IMR-90 (cell line): ENCODE measurements around the gene ESR1. TPM values are rescaled to one million over a fixed set of nuclear protein-coding genes. Genes with fewer than 3 reads are reported as not detected.

Experiments
- ATAC-seq: fragments of 200-7000 bp; cut with Tn5 transposase; 2 replicates; pipeline ENCODE4 v1.9.1; 2020; ENCODE audit warnings: low read depth, mild to moderate bottlenecking, moderate library complexity
- BruUV-seq: library from RNA; stranded (reverse); fragments of 400-500 nt; replicated peaks from 2 replicates; lab custom pipeline; 2021; lab: Mats Ljungman, UMichigan
- CTCF ChIA-PET: fragments of 300-600 bp; formaldehyde crosslinking; extraction: SDS; loops from one replicate; lab custom pipeline; 2021; ENCODE audit warnings: antibody characterized with exemption; lab: Yijun Ruan, JAX
- POLR2A ChIA-PET: fragments of 300-600 bp; sonication (Branson Sonifier 250); formaldehyde crosslinking; loops from one replicate; lab custom pipeline; 2022; ENCODE audit warnings: antibody characterized with exemption; ENCODE audit not compliant: unreplicated experiment; lab: Charles Lee
- DNase-seq: peaks from one replicate; pipeline ENCODE4 v3.0.0; 2013
- H2AFZ ChIP-seq: replicated peaks from 2 replicates; pipeline ENCODE3; 2013; ENCODE audit warnings: low read length, mild to moderate bottlenecking; ENCODE audit not compliant: poor library complexity
- H2AK5ac ChIP-seq: 2 replicates; pipeline ENCODE4 v1.6.1; 2013; ENCODE audit warnings: low read depth, low read length, inconsistent platforms
- H2AK9ac ChIP-seq: replicated peaks from 2 replicates; pipeline ENCODE3; 2013; ENCODE audit warnings: mild to moderate bottlenecking, low read depth, low read length, moderate library complexity; ENCODE audit not compliant: poor library complexity
- H2BK120ac ChIP-seq: 2 replicates; pipeline ENCODE4 v1.6.1; 2013; ENCODE audit warnings: low read depth, low read length, inconsistent platforms
- H2BK15ac ChIP-seq: 3 replicates; pipeline ENCODE4 v1.6.1; 2013; ENCODE audit warnings: low read depth, low read length, inconsistent platforms
- H2BK20ac ChIP-seq: 2 replicates; pipeline ENCODE4 v1.6.1; 2013; ENCODE audit warnings: low read depth, mild to moderate bottlenecking, inconsistent platforms, low read length, moderate library complexity
- H2BK5ac ChIP-seq: 2 replicates; pipeline ENCODE4 v1.6.1; 2013; ENCODE audit warnings: mild to moderate bottlenecking, low read depth, low read length, inconsistent platforms; ENCODE audit not compliant: poor library complexity, severe bottlenecking
- H3K14ac ChIP-seq: replicated peaks from 2 replicates; pipeline ENCODE4 v1.6.1; 2013; ENCODE audit warnings: low read depth, low read length, inconsistent platforms
- H3K18ac ChIP-seq: 2 replicates; pipeline ENCODE4 v1.6.1; 2013; ENCODE audit warnings: low read depth, low read length, control low read depth
- H3K23ac ChIP-seq: 2 replicates; pipeline ENCODE4 v1.6.1; 2013; ENCODE audit warnings: low read depth, low read length, inconsistent platforms
- H3K27ac ChIP-seq: 2 replicates; pipeline ENCODE4 v1.5.1; 2013; ENCODE audit warnings: mild to moderate bottlenecking, control low read depth, low read length; ENCODE audit not compliant: insufficient read depth
- H3K27me3 ChIP-seq: 2 replicates; pipeline ENCODE4 v1.6.1; 2013; ENCODE audit warnings: low read length; ENCODE audit not compliant: control insufficient read depth, insufficient read depth
- H3K36me3 ChIP-seq: 2 replicates; pipeline ENCODE4 v1.6.1; 2013; ENCODE audit warnings: low read length, mixed read lengths; ENCODE audit not compliant: control insufficient read depth, insufficient read depth
- H3K4ac ChIP-seq: 2 replicates; pipeline ENCODE4 v1.6.1; 2013; ENCODE audit warnings: low read depth, low read length, inconsistent platforms
- H3K4me1 ChIP-seq: 2 replicates; pipeline ENCODE4 v1.6.1; 2013; ENCODE audit warnings: low read length, mixed read lengths; ENCODE audit not compliant: control insufficient read depth, insufficient read depth
- H3K4me2 ChIP-seq: 2 replicates; pipeline ENCODE4 v1.6.1; 2013; ENCODE audit warnings: low read depth, mild to moderate bottlenecking, control low read depth, low read length, moderate library complexity
- H3K4me3 ChIP-seq: 2 replicates; pipeline ENCODE4 v1.5.1; 2013; ENCODE audit warnings: low read depth, mild to moderate bottlenecking, control low read depth, low read length, moderate library complexity; ENCODE audit not compliant: insufficient read depth
- H3K56ac ChIP-seq: 2 replicates; pipeline ENCODE4 v1.6.1; 2013; ENCODE audit warnings: low read length, inconsistent platforms; ENCODE audit not compliant: insufficient read depth; ENCODE audit errors: extremely low read depth
- H3K79me1 ChIP-seq, 2 experiments: 2 replicates each; pipeline ENCODE4 v1.6.1; 2013; ENCODE audit warnings: low read length in 2 of 2, inconsistent platforms in 1 of 2, low read depth in 1 of 2
- H3K9ac ChIP-seq: 2 replicates; pipeline ENCODE4 v1.6.1; 2013; ENCODE audit warnings: low read depth, low read length, control low read depth
- H3K9me1 ChIP-seq: 2 replicates; pipeline ENCODE4 v1.6.1; 2013; ENCODE audit warnings: low read length, inconsistent platforms; ENCODE audit not compliant: insufficient read depth
- H3K9me3 ChIP-seq: 2 replicates; pipeline ENCODE4 v1.6.1; 2013; ENCODE audit warnings: low read length; ENCODE audit not compliant: control insufficient read depth, insufficient read depth
- H4K20me1 ChIP-seq: 2 replicates; pipeline ENCODE4 v1.6.1; 2013; ENCODE audit warnings: low read length, inconsistent platforms; ENCODE audit not compliant: insufficient read depth
- H4K5ac ChIP-seq: 2 replicates; pipeline ENCODE4 v1.6.1; 2013; ENCODE audit warnings: mild to moderate bottlenecking, low read depth, low read length, control low read depth
- H4K8ac ChIP-seq, 2 experiments: 2 replicates each; pipeline ENCODE4 v1.6.1; 2013; ENCODE audit warnings: low read depth in 2 of 2, low read length in 2 of 2, control low read depth in 1 of 2, inconsistent platforms in 1 of 2
- H4K91ac ChIP-seq: 2 replicates; pipeline ENCODE4 v1.6.1; 2013; ENCODE audit warnings: low read depth, low read length, inconsistent platforms; ENCODE audit not compliant: insufficient read depth
- BHLHE40 ChIP-seq: fragments of 150-350 bp; IDR thresholded peaks from 2 replicates; pipeline ENCODE4 v1.6.1; 2016; ENCODE audit warnings: mild to moderate bottlenecking, low read depth, low read length
- CEBPB ChIP-seq: IDR thresholded peaks from 2 replicates; pipeline ENCODE4 v1.6.1; 2012; ENCODE audit warnings: low read depth, low read length, improper control_type of control experiment
- CHD1 ChIP-seq: IDR thresholded peaks from 2 replicates; pipeline ENCODE4 v1.6.1; 2012; ENCODE audit warnings: low read depth, low read length, improper control_type of control experiment
- CTCF ChIP-seq: conservative IDR thresholded peaks from 2 replicates; pipeline ENCODE4 v1.5.1; 2012; ENCODE audit warnings: mild to moderate bottlenecking, low read depth, low read length, improper control_type of control experiment
- ELK1 ChIP-seq: fragments of 150-350 bp; IDR thresholded peaks from 2 replicates; pipeline ENCODE4 v1.6.1; 2016; ENCODE audit warnings: low read depth, mild to moderate bottlenecking, low read length, moderate library complexity, borderline replicate concordance
- FOS ChIP-seq: fragments of 150-350 bp; IDR thresholded peaks from 2 replicates; pipeline ENCODE4 v1.6.1; 2016; ENCODE audit warnings: low read depth, low read length
- MAFK ChIP-seq: IDR thresholded peaks from 2 replicates; pipeline ENCODE4 v1.6.1; 2012; ENCODE audit warnings: low read depth, low read length, improper control_type of control experiment
- MAZ ChIP-seq: IDR thresholded peaks from 2 replicates; pipeline ENCODE4 v1.6.1; 2012; ENCODE audit warnings: low read depth, mild to moderate bottlenecking, low read length, improper control_type of control experiment, moderate library complexity, borderline replicate concordance
- MXI1 ChIP-seq: IDR thresholded peaks from 2 replicates; pipeline ENCODE4 v1.6.1; 2012; ENCODE audit warnings: low read depth, mild to moderate bottlenecking, low read length, moderate library complexity, borderline replicate concordance
- NFE2L2 ChIP-seq: fragments of 150-350 bp; IDR thresholded peaks from 2 replicates; pipeline ENCODE4 v1.6.1; 2016; ENCODE audit warnings: low read depth, mild to moderate bottlenecking, low read length
- POLR2A ChIP-seq: IDR thresholded peaks from 2 replicates; pipeline ENCODE4 v1.6.1; 2012; ENCODE audit warnings: mild to moderate bottlenecking, low read depth, low read length
- RAD21 ChIP-seq: IDR thresholded peaks from 2 replicates; pipeline ENCODE4 v1.6.1; 2012; ENCODE audit warnings: low read length, improper control_type of control experiment
- RCOR1 ChIP-seq: IDR thresholded peaks from 2 replicates; pipeline ENCODE4 v1.6.1; 2012; ENCODE audit warnings: mild to moderate bottlenecking, low read length, improper control_type of control experiment; ENCODE audit not compliant: insufficient replicate concordance
- RFX5 ChIP-seq: IDR thresholded peaks from 2 replicates; pipeline ENCODE4 v1.8.0; 2012; ENCODE audit warnings: low read depth, mild to moderate bottlenecking, low read length, moderate library complexity
- SMC3 ChIP-seq: fragments of 150-350 bp; IDR thresholded peaks from 2 replicates; pipeline ENCODE4 v1.6.1; 2016; ENCODE audit warnings: low read depth, mild to moderate bottlenecking, antibody characterized with exemption, low read length, moderate library complexity
- USF2 ChIP-seq: fragments of 150-350 bp; IDR thresholded peaks from 2 replicates; pipeline ENCODE4 v1.6.1; 2017; ENCODE audit warnings: mild to moderate bottlenecking, antibody characterized with exemption, low read length, low read depth
- WGBS, 2 experiments: methylation state at CpG; one replicate each; pipeline versions ENCODE4 v1.1.5 to v1.1.7; 2013; ENCODE audit warnings: missing lambda C conversion rate in 2 of 2; ENCODE audit not compliant: insufficient read length in 1 of 2; ENCODE audit errors: extremely low coverage in 2 of 2; 5-methylcytosine and 5-hydroxymethylcytosine counted together
- dilution Hi-C: fragments of 300-500 bp; cut with HindIII; formaldehyde crosslinking; loops from one replicate; pipeline ENCODE4 v1.14.3; 2018; ENCODE audit warnings: low sequenced_read_pairs; ENCODE audit not compliant: unreplicated experiment
- in situ Hi-C: fragments of 300-500 bp; cut with MboI; formaldehyde crosslinking; loops from 3 replicates; pipeline ENCODE4 v1.14.3; 2019; ENCODE audit warnings: low sequenced_read_pairs, inconsistent platforms, mixed read lengths
- intact Hi-C: fragments of 100-400 bp; cut with micrococcal nuclease; formaldehyde crosslinking; loops from 2 replicates; pipeline ENCODE4 v1.10.0; 2022
- polyA plus RNA-seq, 3 experiments: library from polyadenylated mRNA; depleted of rRNA; stranded (reverse); fragments of >200 nt; gene quantifications; 2 replicates each; pipeline ENCODE4 v1.2.3, GENCODE V29; 2012; ENCODE audit warnings: low replicate concordance in 1 of 3
- total RNA-seq: library from RNA; depleted of rRNA; stranded (reverse); fragments of >200 nt; gene quantifications from 2 replicates; pipeline ENCODE4 v1.2.3, GENCODE V29; 2012

Gene ESR1
- total and polyA plus RNA-seq, 2 of the 4 experiments (the other 2 are of a cell fraction): not detected

GRCh38 chr6:151832710-151833109 is 25.2 kb downstream of the ESR1 start:
- no peak overlapping the region for H2BK15ac ChIP-seq
- no peak overlapping the region for H3K27ac ChIP-seq
- no peaks in the 10 kb centered on the region for H3K9me1 ChIP-seq
- no peaks in the 10 kb centered on the region for H3K36me3 ChIP-seq
- no peak overlapping the region for H4K5ac ChIP-seq
- in situ Hi-C loops: no loop called here
- no peak overlapping the region for H2AFZ ChIP-seq
- no peaks in the 10 kb centered on the region; the same call in 1 of the 2 replicates for H3K9me3 ChIP-seq
- H3K4ac ChIP-seq: no peak overlapping the region
- CTCF ChIA-PET: no interaction called here
- H2AK9ac ChIP-seq: no peak overlapping the region
- POLR2A ChIA-PET: no interaction called here
- H3K4me1 ChIP-seq: no peaks in the 10 kb centered on the region
- no peak overlapping the region for H4K8ac ChIP-seq
- no peak overlapping the region for H2BK5ac ChIP-seq
- H3K9ac ChIP-seq: no peak overlapping the region
- H2BK120ac ChIP-seq: no peak overlapping the region
- no peak overlapping the region for H3K4me3 ChIP-seq
- H4K20me1 ChIP-seq: no peaks in the 10 kb centered on the region
- H3K56ac ChIP-seq: no peak overlapping the region
- 0% methylated on average over 1 of the region's 3 CpGs; no CpG with 5 or more reads in 1 of the 2 experiments for WGBS, 2 experiments
- H2BK20ac ChIP-seq: no peak overlapping the region
- no peaks in the 10 kb centered on the region for H3K27me3 ChIP-seq
- no peak overlapping the region for H2AK5ac ChIP-seq
- dilution Hi-C loops: no loop called here
- H3K18ac ChIP-seq: no peak overlapping the region
- H3K14ac ChIP-seq: no peak overlapping the region
- H3K23ac ChIP-seq: no peak overlapping the region
- H3K4me2 ChIP-seq: no peak overlapping the region
- no peak for TF ChIP-seq USF2
- no peak for TF ChIP-seq BHLHE40
- no peak for TF ChIP-seq SMC3
- TF ChIP-seq POLR2A: no peak
- TF ChIP-seq RCOR1: no peak
- no peak for TF ChIP-seq MAZ
- no peak for TF ChIP-seq MXI1
- TF ChIP-seq CHD1: no peak
- no peak for TF ChIP-seq RFX5
- no peak for TF ChIP-seq FOS
- no peak for TF ChIP-seq MAFK
- no peak for TF ChIP-seq RAD21
- no peak for TF ChIP-seq ELK1
- no peak for TF ChIP-seq CEBPB
- no peak for TF ChIP-seq CTCF
- TF ChIP-seq NFE2L2: no peak
- intact Hi-C loops: no loop called here
- H3K79me1 ChIP-seq: no peaks in the 10 kb centered on the region
- no peak for DNase-seq
- no peak overlapping the region for H4K91ac ChIP-seq
- no peak for ATAC-seq
- no TSS peak for BruUV-seq
